K562 (cell line): Measurements from ENCODE around the gene LANCL3.

Experiments used
- ARHGAP35 ChIP-seq: fragments of 450-650 bp; IDR thresholded peaks from 2 replicates; pipeline ENCODE4 v1.6.1; 2018; ENCODE audit not compliant: partially characterized antibody
- BRD4 ChIP-seq: fragments of 200-600 bp; sonication (generic); IDR thresholded peaks from 2 replicates; pipeline ENCODE4 v1.6.1; 2017; ENCODE audit warnings: inconsistent platforms
- CTCF ChIP-seq, 3 experiments: IDR thresholded peaks in 2 of 3; conservative IDR thresholded peaks in 1 of 3; 2 replicates each; pipeline ENCODE4 v1.5.1; 2011 to 2012; ENCODE audit warnings: low read length in 3 of 3, mild to moderate bottlenecking in 3 of 3, control low read depth in 2 of 3, improper control_type of control experiment in 1 of 3, inconsistent platforms in 1 of 3, low read depth in 1 of 3, mixed read lengths in 1 of 3, moderate library complexity in 1 of 3; ENCODE audit not compliant: insufficient read depth in 2 of 3
- DMBX1 ChIP-seq: fragments of 250-450 bp; sonication (Bioruptor Pico); IDR thresholded peaks from 2 replicates; pipeline ENCODE4 v1.8.0; 2022; ENCODE audit warnings: inconsistent platforms, mild to moderate bottlenecking, moderate library complexity, borderline replicate concordance
- ESRRA ChIP-seq: fragments of 450-650 bp; IDR thresholded peaks from 2 replicates; pipeline ENCODE4 v1.6.1; 2014; ENCODE audit warnings: low read depth, mild to moderate bottlenecking, moderate library complexity, borderline replicate concordance
- EZH2 ChIP-seq: IDR thresholded peaks from 2 replicates; pipeline ENCODE4 v1.6.1; 2012; ENCODE audit warnings: low read depth, mild to moderate bottlenecking, inconsistent platforms, low read length, borderline replicate concordance
- FOXM1 ChIP-seq, 2 experiments: fragments of 450-650 bp in 1 of 2; sonication (generic) in 1 of 2; formaldehyde crosslinking in 1 of 2; IDR thresholded peaks; 2 replicates each; pipeline versions ENCODE4 v1.6.1 to v1.9.0; 2017 to 2022; ENCODE audit warnings: low read depth in 2 of 2, mild to moderate bottlenecking in 2 of 2, missing genetic modification reagents in 1 of 2, moderate library complexity in 1 of 2
- MYC ChIP-seq, 2 experiments: fragments of 250-450 bp in 1 of 2; sonication (Bioruptor Pico) in 1 of 2; IDR thresholded peaks; 2 replicates each; pipeline versions ENCODE4 v1.5.1 to v1.6.1; 2012 to 2021; ENCODE audit warnings: low read depth in 2 of 2, borderline replicate concordance in 1 of 2, improper control_type of control experiment in 1 of 2, low read length in 1 of 2, mild to moderate bottlenecking in 1 of 2, moderate library complexity in 1 of 2
- THAP7 ChIP-seq: fragments of 250-450 bp; sonication (Bioruptor Pico); IDR thresholded peaks from 2 replicates; pipeline ENCODE4 v1.5.0; 2021

GRCh38 chrX:37684973-37685372 is 113.5 kb downstream of the LANCL3 start:
- no peak for TF ChIP-seq DMBX1
- no peak for TF ChIP-seq THAP7 (CRISPR knock-in tag)
- no peak for TF ChIP-seq BRD4
- TF ChIP-seq EZH2, result no peak
- no peak for TF ChIP-seq ARHGAP35
- TF ChIP-seq ESRRA, result no peak
- TF ChIP-seq FOXM1 (IDR thresholded peaks at IDR 0.05; ENCODE audit: low read depth), result no peak
- no peak for TF ChIP-seq FOXM1 (CRISPR knock-in tag; IDR thresholded peaks at IDR 0.05; ENCODE audit: low read depth)
- TF ChIP-seq MYC (IDR thresholded peaks at IDR 0.05; ENCODE audit: low read depth, low read length), result no peak
- TF ChIP-seq MYC (CRISPR knock-in tag; IDR thresholded peaks at IDR 0.05; ENCODE audit: borderline replicate concordance, low read depth), result no peak
- TF ChIP-seq CTCF (IDR thresholded peaks at IDR 0.05 in 2 of 3, conservative IDR thresholded peaks at IDR 0.05 in 1 of 3; ENCODE audit: insufficient read depth in 2 of 3, low read depth in 1 of 3, low read length in 3 of 3), result no peak
